ENCODE data around the gene SFRP5. TPM values are rescaled to one million over a fixed set of nuclear protein-coding genes. Genes with fewer than 3 reads are reported as not detected.

Gene SFRP5
- total and polyA plus RNA-seq, 2 donors from 2014 or later, result 0.22 to 0.31 TPM

- DNase-seq (no peak), FAIRE-seq (no peak)
- TF ChIP-seq CTCF (IDR thresholded peaks at IDR 0.05; ENCODE audit: borderline replicate concordance, extremely low read depth, insufficient read depth), result no peak
- intact Hi-C loops (cut with DNase I), result no loop called here
- no peaks in the 10 kb centered on the region for H3K9me3 ChIP-seq (ENCODE audit: control insufficient read depth in 2 of 3, insufficient read depth in 1 of 3, low read length in 3 of 3)
- H3K4me1 ChIP-seq (ENCODE audit: control insufficient read depth in 2 of 3, insufficient read depth in 2 of 3, low read depth in 1 of 3, low read length in 3 of 3), result peaks cover 0 to 4% (median 0%) of the 10 kb centered on the region in 3 donors
- no peak overlapping the region for H3K4me3 ChIP-seq (ENCODE audit: low read length in 3 of 3)
- H3K9ac ChIP-seq (ENCODE audit: low read length in 3 of 3), result no peak overlapping the region
- no peaks in the 10 kb centered on the region for H3K27me3 ChIP-seq (ENCODE audit: control insufficient read depth, insufficient read depth, low read length)
- peaks cover 7 to 61% (median 60%) of the 10 kb centered on the region in 3 donors for H3K36me3 ChIP-seq (ENCODE audit: control insufficient read depth in 2 of 3, insufficient read depth in 3 of 3, low read length in 3 of 3)
- H3K27ac ChIP-seq (ENCODE audit: low read depth in 2 of 2, low read length in 2 of 2), result no peak overlapping the region
Observed at GRCh38 chr10:97747573-97747972, 24.2 kb downstream of the SFRP5 start.

GRCh38 chr10:97744405-97745035 lies 27.3 kb downstream of the SFRP5 start:
- Histone ChIP-seq H3K4me1 (ENCODE audit: control insufficient read depth in 2 of 3, insufficient read depth in 2 of 3, low read depth in 1 of 3, low read length in 3 of 3) (peaks cover 0 to 4% (median 0%) of the 10 kb centered on the region in 3 donors), H3K27ac (ENCODE audit: low read depth in 2 of 2, low read length in 2 of 2) (no peak overlapping the region), H3K9me3 (ENCODE audit: control insufficient read depth in 2 of 3, insufficient read depth in 1 of 3, low read length in 3 of 3) (no peaks in the 10 kb centered on the region), H3K4me3 (ENCODE audit: low read length in 3 of 3) (no peak overlapping the region), H3K36me3 (ENCODE audit: control insufficient read depth in 2 of 3, insufficient read depth in 3 of 3, low read length in 3 of 3) (peaks cover 4 to 45% (median 34%) of the 10 kb centered on the region in 3 donors), H3K9ac (ENCODE audit: low read length in 3 of 3) (no peak overlapping the region), H3K27me3 (ENCODE audit: control insufficient read depth, insufficient read depth, low read length) (no peaks in the 10 kb centered on the region)
- DNase-seq, result no peak
- intact Hi-C loops (cut with DNase I), result no loop called here
- TF ChIP-seq CTCF (IDR thresholded peaks at IDR 0.05; ENCODE audit: borderline replicate concordance, extremely low read depth, insufficient read depth), result no peak
- FAIRE-seq, result no peak

- Histone ChIP-seq H3K9ac (ENCODE audit: low read length in 3 of 3) (no peak overlapping the region), H3K4me3 (ENCODE audit: low read length in 3 of 3) (no peak overlapping the region), H3K27me3 (ENCODE audit: control insufficient read depth, insufficient read depth, low read length) (no peaks in the 10 kb centered on the region), H3K36me3 (ENCODE audit: control insufficient read depth in 2 of 3, insufficient read depth in 3 of 3, low read length in 3 of 3) (peaks cover 2 to 38% (median 26%) of the 10 kb centered on the region in 3 donors), H3K9me3 (ENCODE audit: control insufficient read depth in 2 of 3, insufficient read depth in 1 of 3, low read length in 3 of 3) (no peaks in the 10 kb centered on the region), H3K27ac (ENCODE audit: low read depth in 2 of 2, low read length in 2 of 2) (no peak overlapping the region), H3K4me1 (ENCODE audit: control insufficient read depth in 2 of 3, insufficient read depth in 2 of 3, low read depth in 1 of 3, low read length in 3 of 3) (peaks cover 0 to 8% (median 0%) of the 10 kb centered on the region in 3 donors)
- TF ChIP-seq CTCF (IDR thresholded peaks at IDR 0.05; ENCODE audit: borderline replicate concordance, extremely low read depth, insufficient read depth), result no peak
- DNase-seq (no peak), FAIRE-seq (no peak)
- intact Hi-C loops (cut with DNase I), result no loop called here
Observed at GRCh38 chr10:97743169-97743943, 28.4 kb downstream of the SFRP5 start.
